Sciatic nerve (tissue), 2 donors: ENCODE results near the gene NDUFS7. TPM values are rescaled to one million over a fixed set of nuclear protein-coding genes. Genes with fewer than 3 reads are reported as not detected.
A peak's percentile ranks its signal among the peaks of the same experiment; 100 is the strongest.

Source experiments
- ATAC-seq: fragments of 200-7000 bp; cut with Tn5 transposase; one replicate; pipeline ENCODE4 v1.9.1; 2020; ENCODE audit warnings: mild to moderate bottlenecking, moderate library complexity
- DNase-seq: peaks from one replicate; pipeline ENCODE4 v3.0.0-alpha.2; 2020; ENCODE audit warnings: low spot score
- intact Hi-C: fragments of 100-400 bp; cut with DNase I; formaldehyde crosslinking; loops from one replicate; pipeline ENCODE4 v1.14.2; 2022
- total RNA-seq: library from RNA; stranded (reverse); fragmentation: NEBNext Ultra II Directional; extraction: Animal tissue kit (Norgen Biotek cat#: 25700); gene quantifications from one replicate; pipeline ENCODE4 v1.2.1, GENCODE V29; 2021
- donor health status: DM: no; HTN: no; CAD: no.
- donor health status: DM: no; HTN: no; CAD: no.

The NDUFS7 gene
- total RNA-seq, 1 donor from 2014 or later, result 57.5 TPM

DNA sequence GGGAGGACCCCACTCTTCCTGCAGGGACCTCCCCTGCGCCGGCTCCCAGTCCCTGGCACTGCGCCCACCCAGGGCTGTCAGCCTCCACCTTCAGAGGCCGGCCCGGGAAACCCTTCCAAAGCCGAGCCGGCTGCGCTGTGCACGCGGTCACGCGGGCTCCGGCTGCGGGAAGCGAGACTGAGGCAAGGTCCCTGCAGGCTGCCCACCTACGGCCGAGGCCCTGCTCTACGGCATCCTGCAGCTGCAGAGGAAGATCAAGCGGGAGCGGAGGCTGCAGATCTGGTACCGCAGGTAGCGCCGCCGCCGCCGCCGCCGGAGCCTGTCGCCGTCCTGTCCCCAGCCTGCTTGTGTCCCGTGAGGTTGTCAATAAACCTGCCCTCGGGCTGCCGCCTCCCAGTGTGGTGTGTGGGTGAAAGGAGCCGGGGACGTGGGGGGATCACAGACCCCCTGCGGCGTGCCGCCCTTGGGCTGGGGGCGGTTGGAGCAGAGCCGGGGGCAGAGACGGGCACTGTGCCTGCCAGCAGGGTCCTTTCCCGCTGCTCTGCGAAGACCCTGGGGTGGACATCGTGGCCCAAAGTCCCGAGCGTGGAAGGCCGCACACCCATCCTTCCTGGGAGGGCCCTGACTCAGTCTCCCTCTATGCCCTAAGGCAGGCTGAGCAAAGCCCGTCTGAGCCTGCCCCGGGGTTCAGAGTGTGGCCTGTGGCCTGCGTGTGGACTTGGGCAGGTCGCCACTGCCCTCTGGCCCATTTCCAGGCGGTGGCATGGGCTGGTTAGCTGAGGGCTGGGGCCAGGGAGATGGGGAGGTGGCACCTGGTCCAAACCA is 11.7 kb downstream of the NDUFS7 start:
- DNase-seq (no peak), ATAC-seq (no peak)
- intact Hi-C loops, result loop anchor here (10.0 kb wide), 1 partner anchor 111 kb away; the partner anchor contains the start of gene EFNA2

DNA sequence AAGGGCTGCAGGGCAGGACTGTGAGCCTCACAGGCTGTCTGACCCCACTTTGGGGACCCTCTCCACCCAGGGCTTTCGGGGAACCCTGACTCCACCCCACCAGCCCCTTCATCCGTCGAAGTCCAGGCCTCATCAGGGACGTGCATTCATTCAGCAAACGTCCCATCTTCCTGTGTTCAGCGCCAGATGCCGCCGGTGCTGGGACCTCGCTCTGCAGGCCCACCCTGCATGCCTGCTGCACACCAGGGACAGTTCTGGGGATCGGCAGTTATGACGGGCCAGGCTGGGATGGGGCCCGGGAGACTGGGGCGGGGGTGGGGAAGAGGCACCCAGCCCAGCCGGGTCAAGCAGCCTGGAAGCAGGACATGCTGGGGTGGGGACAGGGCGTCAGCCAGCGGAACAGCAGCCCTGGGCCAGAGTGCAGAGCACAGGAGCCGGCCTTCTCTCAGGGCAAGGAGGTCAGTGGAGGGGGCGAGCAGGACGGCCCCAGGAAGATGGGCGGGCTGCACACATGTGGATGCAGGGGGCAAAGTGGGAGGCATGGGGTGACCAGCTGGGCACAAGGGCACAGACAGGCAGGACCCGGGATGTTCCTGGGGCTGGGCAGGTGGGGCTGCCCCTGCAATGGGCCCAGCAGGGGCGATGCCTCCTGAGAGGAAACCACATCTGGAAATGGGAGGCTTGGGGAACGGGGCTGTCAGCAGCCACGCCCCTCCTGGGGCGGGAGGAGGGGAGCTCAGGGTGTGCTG is 12.5 kb downstream of the NDUFS7 start:
- DNase-seq (no peak), ATAC-seq (peak; percentile 43)

DNA sequence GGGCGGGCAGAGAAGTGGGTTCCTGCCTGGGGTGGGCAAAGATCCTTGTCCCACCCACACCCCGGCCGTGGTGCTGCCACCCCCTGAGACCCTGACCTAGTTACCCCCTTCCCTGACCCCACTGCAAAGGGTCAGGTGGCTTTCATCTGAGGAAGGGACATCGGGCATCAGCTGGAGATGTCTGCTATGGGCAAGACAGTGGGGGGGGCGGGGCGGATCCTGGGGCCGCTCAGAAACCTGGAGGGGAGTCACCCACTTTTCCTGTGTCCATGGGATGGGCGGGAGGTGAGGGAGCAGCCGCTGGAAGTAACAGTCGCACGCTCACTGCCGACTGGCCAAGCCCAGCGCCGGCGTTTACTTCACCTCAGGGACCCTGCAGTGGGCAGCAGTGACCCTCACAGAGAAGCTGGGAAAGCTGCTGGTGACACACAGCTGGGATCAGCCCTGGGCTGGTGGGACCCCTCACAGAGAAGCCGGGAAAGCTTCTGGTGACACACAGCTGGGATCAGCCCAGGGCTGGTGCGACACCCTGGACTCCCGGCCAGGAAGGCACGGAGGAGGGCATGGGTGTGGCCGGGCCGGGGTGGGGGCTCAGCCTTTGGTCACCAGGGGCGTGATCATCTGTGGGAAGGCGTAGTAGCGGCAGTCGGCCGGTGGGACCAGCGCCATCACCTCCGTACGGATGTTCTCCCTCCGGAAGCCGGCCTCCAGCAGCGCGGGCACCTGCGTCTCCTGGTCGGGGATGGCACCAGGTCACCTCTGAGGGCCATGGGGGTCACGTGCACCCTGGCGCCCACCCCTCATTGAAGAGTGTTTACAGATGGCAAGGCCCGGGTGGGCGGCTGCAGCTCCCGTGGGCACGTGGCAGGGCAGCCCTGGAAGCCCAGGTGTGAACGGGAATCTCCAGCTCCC is 13.3 kb downstream of the NDUFS7 start:
- ATAC-seq (no peak), DNase-seq (no peak)
- intact Hi-C loops, result loop anchor here (10.0 kb wide), 1 partner anchor 112 kb away; the partner anchor contains the start of gene EFNA2

More for the DNA sequence above, 12.5 kb downstream of the NDUFS7 start:
- intact Hi-C loops, result loop anchor here (10.0 kb wide), 1 partner anchor 111 kb away; the partner anchor contains the start of gene EFNA2

DNA sequence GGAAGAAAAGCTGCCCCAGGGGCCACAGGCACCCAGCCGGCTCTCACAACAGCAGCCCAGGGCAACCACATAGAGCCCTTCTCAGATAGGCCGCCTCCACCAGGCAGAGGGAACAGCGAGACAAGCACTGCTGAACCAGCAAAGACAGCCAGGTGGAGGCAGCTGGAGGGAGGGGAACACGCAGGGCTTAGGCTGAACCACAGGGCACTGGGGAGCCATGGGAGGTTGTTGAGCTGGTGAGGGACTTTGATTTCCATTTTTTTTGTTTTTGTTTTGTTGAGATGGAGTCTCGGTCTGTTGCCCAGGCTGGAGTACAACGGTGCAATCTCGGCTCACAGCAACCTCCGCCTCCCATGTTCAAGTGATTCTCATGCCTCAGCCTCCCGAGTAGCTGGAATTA is 14.1 kb downstream of the NDUFS7 start:
- ATAC-seq, result no peak
- intact Hi-C loops, result loop anchor here (10.0 kb wide), 1 partner anchor 113 kb away; the partner anchor contains the start of gene EFNA2
- no peak for DNase-seq

DNA sequence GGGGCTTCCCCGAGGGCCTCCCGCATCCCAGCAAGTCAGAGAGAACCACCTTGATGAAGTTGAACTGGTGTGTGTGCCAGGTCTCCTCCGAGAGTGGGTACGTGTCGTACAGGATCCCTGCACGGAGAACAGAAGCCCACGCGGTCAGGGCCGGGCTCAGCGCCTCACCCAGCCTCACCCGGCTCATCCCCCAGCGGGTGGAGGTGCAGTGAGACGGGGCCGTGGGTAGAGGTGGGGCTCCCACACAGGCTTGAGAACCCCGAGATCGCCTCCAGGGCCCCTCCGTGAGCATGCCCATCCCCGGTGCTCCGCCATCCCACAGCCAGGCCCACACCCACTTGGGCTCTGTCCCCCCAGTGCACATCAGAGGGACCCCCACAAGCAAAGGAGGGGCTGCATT is 15.4 kb downstream of the NDUFS7 start:
- DNase-seq (no peak), ATAC-seq (no peak)
- intact Hi-C loops, result loop anchor here (10.0 kb wide), 1 partner anchor 114 kb away; the partner anchor contains the start of gene EFNA2

DNA sequence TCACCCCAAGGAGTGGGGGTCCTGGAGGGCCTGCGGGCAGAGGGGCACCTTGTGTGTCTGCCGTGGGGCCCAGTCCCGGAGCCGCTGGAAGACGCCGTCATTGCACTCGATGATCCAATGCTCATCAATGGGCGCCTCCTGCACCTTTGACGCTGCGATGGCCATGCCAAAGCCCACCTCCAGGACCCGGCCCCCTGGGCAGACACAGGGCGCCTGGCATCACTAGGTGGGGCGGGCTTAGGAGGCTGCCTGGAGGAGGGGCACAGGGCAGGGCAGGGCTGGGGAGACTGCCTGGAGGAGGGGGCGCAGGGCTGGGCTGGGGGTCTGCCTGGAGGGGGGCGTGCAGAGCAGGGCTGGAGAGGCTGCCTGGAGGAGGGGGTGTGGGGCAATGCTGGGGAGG is 16.0 kb downstream of the NDUFS7 start:
- no peak for DNase-seq
- no peak for ATAC-seq
- intact Hi-C loops, result loop anchor here (10.0 kb wide), 1 partner anchor 115 kb away; the partner anchor contains the start of gene EFNA2

DNA sequence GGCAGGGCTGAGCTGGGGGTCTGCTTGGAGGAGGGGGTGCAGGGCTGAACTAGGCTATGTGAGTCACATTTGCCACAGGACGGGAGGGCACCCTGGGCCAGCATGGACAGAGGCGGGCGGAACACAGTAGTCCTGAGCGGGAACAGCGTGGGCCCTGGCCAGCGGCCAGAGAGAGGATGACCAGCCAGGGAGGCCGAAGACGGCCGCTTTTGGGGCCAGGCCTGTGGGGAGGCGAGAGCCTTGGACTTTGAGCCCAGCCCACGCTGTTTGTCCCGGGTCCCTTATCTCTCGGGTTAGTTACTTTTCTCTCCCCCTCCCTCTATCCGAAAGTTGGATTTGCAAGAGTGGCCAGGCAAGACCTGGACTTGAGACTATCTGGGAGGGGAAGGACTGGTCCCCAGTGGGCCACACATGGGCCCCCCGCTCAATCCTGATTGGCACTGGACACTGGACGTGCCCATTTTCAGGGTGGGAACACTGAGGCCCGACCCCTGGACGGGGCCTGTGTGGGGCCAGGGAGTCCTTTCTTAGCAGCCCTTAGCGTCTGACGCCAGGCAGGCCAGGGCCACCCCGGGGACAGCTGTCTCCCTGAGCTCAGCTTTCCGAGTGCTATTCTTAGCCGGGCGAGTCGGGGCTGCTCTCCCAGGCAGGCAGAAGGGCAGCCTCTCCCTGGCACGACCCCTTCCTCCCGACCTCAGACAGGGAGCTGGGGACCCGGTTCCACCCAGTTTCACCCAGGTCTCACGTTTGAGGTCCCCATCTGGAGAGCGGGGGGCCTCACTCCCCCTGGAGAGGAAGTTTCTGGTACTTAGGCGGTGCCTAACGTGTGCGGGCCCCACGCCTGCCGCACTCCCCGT is 16.8 kb downstream of the NDUFS7 start:
- DNase-seq, result no peak

DNA sequence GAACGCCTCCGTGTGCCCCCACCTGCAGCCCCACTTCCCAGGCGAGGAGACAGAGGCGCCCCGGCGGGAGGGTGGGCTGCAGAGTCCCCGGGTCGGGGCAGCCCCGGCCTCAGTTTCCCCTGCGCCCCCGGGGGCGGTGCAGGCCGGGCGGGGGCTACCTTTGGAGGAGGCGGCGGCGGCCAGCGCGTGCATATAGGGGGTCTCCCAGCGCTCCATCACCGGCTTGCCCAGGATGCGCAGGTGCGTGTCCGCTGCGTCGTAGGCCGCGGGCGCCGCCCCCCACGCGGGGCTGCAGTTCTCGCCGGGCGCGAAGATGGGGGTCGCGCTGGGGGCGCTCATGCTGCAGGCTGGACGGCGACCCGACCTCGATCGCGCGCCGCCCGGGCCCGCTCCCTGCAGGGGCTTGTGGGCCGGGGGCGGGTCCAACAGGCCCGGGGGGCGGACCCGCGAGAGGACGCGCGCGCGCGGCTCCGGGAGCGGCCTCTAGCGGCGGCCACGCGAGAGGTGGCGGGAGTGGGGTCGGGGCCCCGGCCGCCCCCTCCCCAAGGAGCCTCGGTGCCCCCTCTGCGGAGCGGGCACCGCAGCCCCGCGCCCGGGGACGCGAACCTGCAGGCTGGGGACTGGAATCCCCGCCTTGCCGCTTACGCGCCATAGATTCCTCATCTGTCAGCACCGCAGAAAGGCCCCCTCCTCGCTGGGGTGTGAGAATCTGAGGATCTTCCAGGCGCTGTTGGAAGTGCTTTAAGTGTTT is 17.6 kb downstream of the NDUFS7 start, which contains the start of gene GAMT:
GAMT (minus strand) TSS at position 405 of the 751 bp plus-strand sequence; CDS start at position 339, 66 bp downstream.
- ATAC-seq (no peak), DNase-seq (no peak)
- intact Hi-C loops, result no loop called here

More for the DNA sequence above, 16.8 kb downstream of the NDUFS7 start:
- ATAC-seq, result peak; percentile 18
- intact Hi-C loops, result no loop called here

DNA sequence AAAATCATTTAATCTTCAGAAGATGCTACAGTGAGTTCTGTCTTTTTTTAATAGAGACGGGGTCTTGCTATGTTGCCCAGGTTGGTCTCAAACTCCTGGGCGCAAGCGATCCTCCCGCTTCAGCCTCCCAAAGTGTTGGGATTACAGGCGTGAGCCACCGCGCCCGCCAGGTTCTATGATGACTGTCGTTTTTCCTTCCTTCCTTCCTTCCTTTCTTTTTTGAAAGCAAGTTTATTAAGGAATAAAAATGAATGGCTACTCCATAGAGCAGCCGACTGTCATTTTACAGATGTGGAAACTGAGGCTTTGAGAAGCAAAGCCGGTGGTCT is 18.1 kb downstream of the NDUFS7 start:
- DNase-seq (no peak), ATAC-seq (no peak)
- intact Hi-C loops, result no loop called here

DNA sequence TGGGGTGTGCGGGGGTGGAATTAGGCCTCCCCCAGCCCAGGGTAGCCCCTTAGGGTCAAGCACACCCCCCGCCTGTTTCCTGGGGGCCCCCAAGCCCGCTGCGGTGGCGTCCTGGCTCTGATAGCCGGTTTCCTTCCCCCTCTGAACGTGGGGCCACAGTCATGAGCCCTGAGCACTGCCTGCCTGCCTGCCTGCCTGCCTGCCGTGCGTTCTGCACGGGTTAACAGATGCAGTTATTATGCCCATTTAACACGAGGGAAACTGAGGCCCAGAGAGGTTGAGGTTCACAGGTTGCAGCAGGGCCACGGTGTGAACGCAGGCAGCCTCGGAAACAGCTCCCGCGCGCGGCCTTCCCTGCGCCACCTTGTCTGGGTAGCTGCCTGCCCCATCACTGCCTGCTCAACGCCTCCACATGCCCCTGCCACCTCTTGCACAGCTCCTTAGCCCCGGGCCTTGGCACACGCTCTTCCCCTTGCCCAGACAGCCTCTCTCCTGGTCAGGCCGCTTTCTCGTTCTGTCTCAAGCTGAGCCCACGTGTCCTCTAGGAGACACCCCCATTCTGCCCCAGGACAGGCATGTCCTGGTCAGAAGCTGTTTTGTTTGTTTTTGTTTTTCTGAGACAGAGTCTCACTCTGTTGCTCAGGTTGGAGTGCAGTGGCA is 18.8 kb downstream of the NDUFS7 start:
- no peak for ATAC-seq
- no peak for DNase-seq
- intact Hi-C loops, result no loop called here

DNA sequence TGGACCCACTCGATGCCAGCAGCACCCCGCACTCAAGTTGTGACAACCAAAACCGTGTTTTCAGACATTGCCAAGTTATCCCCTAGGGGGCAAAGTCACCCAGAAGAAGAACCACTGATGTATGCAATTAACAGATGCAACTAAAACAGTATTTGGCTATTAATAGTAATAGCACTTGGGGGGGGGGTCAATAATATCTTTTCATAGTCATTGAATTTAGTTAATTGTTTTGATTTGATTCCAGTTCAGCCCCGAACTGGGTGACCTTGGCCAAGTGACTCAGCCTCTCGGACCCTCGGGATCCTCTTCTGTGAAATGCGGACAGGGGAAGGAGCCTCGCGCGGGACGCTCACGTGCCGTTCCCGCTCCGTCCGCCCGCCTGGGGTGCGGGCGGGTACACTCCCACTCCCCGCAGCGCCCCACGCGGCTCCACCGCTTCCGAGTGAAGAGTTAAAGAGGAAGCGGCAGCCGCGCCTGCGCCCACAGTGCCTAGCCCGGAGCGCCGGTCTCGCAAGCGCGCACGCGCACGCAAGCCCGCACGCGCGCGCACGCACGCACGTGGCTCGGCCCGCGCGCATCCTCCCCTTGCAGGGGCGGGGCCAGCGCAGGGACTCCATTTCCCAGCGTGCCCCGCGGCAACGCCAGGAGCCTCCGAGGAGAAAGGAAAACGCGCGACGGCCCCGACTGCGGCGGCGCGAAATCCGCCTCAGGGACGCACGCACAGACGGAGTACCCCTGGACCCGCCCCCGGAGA is 23.2 kb downstream of the NDUFS7 start:
- DNase-seq (peak; percentile 99), ATAC-seq (peak; percentile 95)
- intact Hi-C loops, result no loop called here

DNA sequence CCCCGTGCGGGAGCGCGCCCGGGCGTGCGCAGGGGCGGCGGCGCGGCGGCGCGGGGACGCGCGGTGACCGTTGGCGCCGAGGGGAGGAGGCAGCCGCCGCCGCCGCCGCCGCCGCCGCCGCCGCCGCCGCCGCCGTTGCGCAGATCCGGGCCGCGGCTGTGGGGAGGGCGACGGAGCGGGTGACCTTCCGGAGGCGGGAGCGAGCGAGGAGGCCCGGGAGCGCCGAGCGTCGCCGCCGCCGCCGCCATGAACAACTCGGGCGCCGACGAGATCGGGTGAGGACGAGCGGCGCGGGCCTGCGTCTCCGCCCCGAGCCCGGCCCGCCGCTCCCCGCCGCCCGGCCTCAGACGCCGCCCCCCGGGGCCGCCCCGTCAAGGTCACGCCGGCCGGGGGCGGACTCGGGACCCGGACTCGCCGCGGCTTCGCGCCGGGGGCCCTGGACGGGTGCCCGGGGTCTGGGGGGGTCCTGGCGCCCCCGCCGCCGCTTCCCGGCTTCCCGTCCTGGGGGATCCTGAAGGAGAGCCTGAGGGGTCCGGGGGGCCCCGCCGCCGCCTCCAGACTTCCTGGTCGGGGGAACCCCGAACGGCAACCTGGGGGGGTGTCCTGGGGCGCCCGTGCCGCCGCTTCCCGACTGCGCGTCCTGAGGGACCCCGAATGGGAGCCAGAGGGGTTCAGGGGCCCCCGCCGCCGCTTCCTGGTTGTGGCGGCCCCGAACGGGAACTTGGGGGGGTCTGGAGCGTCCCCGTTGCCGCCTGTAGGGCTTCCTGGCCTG is 24.0 kb downstream of the NDUFS7 start, which contains the start of gene DAZAP1:
DAZAP1 (plus strand) TSS at position 59 of the 772 bp plus-strand sequence; CDS start at position 247, 188 bp downstream.
- peak; percentile 80 for DNase-seq
- intact Hi-C loops, result no loop called here
- no peak for ATAC-seq

DNA sequence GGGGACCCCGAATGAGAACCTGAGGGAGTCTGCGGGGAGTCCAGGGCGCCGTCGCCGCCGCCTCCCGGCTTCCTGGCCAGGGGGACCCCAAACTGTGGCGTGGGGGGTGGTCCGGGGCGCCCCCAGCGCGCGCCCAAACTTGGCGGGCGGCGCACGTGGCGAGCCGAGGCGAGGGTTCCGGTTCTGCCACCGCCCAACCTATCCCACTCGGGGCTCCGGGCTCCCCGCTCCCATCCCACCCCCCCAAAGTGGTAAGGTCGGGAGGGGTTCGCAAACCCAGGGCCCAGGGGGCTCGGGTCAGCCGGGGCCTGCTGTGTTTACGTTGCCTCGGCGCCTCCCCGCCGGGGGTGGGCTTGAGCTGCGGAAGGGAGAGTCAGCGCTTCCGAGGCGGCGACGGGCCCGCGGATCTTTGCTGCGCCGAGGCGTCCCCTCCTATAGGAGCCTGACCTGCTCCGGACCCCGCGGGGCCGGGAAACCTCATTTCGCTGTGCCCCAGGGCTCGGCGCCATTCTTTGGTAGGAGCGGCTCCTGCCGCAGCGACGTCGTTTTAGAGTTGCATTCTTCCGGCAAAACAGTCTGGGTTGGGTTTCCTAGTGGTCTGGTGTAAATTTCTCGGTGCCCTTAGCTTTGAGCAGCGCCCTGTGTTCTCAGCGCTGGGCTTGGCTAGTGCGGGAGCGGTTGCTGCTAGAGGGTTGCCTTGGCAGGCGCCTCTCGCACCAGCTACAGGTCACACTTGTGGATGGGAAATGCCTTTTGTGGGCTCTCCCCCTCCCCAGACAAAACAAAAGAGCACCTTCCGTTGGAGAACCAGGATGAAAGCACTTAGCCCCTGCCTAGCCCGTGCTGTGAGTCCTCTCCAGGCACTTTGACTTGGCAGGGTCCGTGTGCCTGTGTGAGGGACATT is 24.8 kb downstream of the NDUFS7 start:
- ATAC-seq (peak; percentile 3), DNase-seq (no peak)
- intact Hi-C loops, result no loop called here
